Thoracic aorta (tissue), 2 donors: ENCODE data around the gene SLC6A7. TPM values are rescaled to one million over a fixed set of nuclear protein-coding genes. Genes with fewer than 3 reads are reported as not detected.
A peak's percentile ranks its signal among the peaks of the same experiment; 100 is the strongest.

ENCODE experiments used
- ATAC-seq: fragments of 150-250 bp; one replicate; pipeline ENCODE4 v1.8.0; 2017; ENCODE audit warnings: low read depth; ENCODE audit not compliant: insufficient number of reproducible peaks, low FRiP score
- DNase-seq: peaks from one replicate; pipeline ENCODE4 v3.0.0-alpha.2; 2020; ENCODE audit warnings: low spot score
- H3K27ac ChIP-seq, 2 donors: fragments of 200-600 bp; sonication (generic); 1 replicate in 1 of 2; 2 replicates in 1 of 2; pipeline ENCODE4 v1.5.1; 2016; ENCODE audit warnings: mild to moderate bottlenecking in 2 of 2, moderate library complexity in 2 of 2
- H3K27me3 ChIP-seq: fragments of 200-600 bp; sonication (generic); replicated peaks from 2 replicates; pipeline ENCODE4 v1.6.0; 2016; ENCODE audit warnings: mild to moderate bottlenecking; ENCODE audit not compliant: insufficient read depth
- H3K36me3 ChIP-seq: fragments of 200-600 bp; sonication (generic); one replicate; pipeline ENCODE4 v1.5.1; 2016
- H3K4me1 ChIP-seq, 2 donors: fragments of 200-600 bp; sonication (generic); 1 replicate in 1 of 2; 2 replicates in 1 of 2; pipeline versions ENCODE4 v1.5.1 to v1.6.0; 2016; ENCODE audit warnings: low read depth in 2 of 2, mild to moderate bottlenecking in 1 of 2; ENCODE audit not compliant: control insufficient read depth in 1 of 2
- H3K4me3 ChIP-seq: fragments of 200-600 bp; sonication (generic); 2 replicates; pipeline ENCODE4 v1.5.1; 2016; ENCODE audit warnings: mild to moderate bottlenecking
- H3K9me3 ChIP-seq: fragments of 200-600 bp; sonication (generic); 2 replicates; pipeline ENCODE4 v1.5.1; 2016
- CTCF ChIP-seq: fragments of 200-600 bp; sonication (generic); IDR thresholded peaks from one replicate; pipeline ENCODE4 v1.5.1; 2019; ENCODE audit warnings: antibody characterized with exemption
- total RNA-seq, 2 donors: library from RNA; depleted of rRNA; stranded (reverse); fragments of >200 nt; gene quantifications; one replicate each; pipeline versions ENCODE4 v1.1.0 to v1.2.3, GENCODE V29; 2016

The SLC6A7 gene
- total RNA-seq, 2 donors from 2014 or later: not detected

DNA sequence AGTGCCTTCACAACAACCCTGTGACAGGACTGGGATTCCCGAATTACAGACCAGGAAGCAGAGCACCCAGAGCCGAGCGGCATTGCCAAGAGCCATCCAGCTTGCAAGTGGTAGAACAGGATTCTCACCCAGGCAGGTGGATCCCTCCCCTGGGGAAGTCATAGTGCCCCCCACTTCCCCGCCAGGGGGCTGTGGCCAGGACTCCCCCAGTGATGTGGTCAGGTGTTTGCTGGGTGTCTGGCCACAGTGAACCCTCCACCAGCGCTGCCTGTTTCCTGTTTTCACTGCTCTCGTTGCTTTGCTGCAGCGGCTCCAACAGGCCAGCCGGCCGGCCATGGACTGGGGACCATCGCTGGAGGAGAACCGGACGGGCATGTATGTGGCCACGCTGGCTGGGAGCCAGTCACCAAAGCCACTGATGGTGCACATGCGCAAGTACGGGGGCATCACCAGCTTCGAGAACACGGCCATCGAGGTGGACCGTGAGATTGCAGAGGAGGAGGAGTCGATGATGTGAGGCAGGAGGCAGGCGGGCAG lies 19.3 kb downstream of the SLC6A7 start:
- H3K27me3 ChIP-seq: no peaks in the 10 kb centered on the region
- H3K27ac ChIP-seq: peak overlapping the region in 1 of 2 donors; percentile 53
- DNase-seq (no peak), ATAC-seq (peak; percentile 37)
- H3K4me1 ChIP-seq: peaks cover 1 to 8% of the 10 kb centered on the region in 2 donors
- no peaks in the 10 kb centered on the region for H3K9me3 ChIP-seq
- TF ChIP-seq CTCF: no peak
- peak overlapping the region; percentile 6 for H3K4me3 ChIP-seq
- no peaks in the 10 kb centered on the region for H3K36me3 ChIP-seq

DNA sequence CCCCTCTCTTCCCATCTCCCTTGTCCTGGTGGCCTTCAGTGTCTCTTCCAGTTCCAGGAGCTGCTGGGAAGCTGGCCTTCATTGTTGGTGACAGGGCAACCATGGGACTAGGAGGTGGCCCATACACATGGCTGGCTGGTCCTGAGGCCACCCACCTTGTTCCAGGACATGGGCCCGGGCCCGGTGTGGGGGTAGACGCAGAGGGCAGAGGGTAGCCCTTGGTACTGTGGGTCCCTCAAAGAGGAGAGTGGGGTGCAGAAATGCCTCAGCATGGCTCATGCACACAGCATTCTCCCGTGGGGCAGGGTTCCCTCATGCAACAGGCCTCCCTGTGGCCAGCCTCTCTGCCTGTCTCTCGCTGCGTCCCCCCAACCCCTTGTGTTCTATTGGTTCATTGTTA lies 20.8 kb downstream of the SLC6A7 start:
- H3K4me3 ChIP-seq: no peak overlapping the region
- peaks cover 9 to 18% of the 10 kb centered on the region in 2 donors for H3K4me1 ChIP-seq
- no peak for TF ChIP-seq CTCF
- H3K27ac ChIP-seq: no peak overlapping the region
- H3K9me3 ChIP-seq: no peaks in the 10 kb centered on the region
- H3K27me3 ChIP-seq: no peaks in the 10 kb centered on the region
- DNase-seq: no peak
- ATAC-seq: no peak
- no peaks in the 10 kb centered on the region for H3K36me3 ChIP-seq

DNA sequence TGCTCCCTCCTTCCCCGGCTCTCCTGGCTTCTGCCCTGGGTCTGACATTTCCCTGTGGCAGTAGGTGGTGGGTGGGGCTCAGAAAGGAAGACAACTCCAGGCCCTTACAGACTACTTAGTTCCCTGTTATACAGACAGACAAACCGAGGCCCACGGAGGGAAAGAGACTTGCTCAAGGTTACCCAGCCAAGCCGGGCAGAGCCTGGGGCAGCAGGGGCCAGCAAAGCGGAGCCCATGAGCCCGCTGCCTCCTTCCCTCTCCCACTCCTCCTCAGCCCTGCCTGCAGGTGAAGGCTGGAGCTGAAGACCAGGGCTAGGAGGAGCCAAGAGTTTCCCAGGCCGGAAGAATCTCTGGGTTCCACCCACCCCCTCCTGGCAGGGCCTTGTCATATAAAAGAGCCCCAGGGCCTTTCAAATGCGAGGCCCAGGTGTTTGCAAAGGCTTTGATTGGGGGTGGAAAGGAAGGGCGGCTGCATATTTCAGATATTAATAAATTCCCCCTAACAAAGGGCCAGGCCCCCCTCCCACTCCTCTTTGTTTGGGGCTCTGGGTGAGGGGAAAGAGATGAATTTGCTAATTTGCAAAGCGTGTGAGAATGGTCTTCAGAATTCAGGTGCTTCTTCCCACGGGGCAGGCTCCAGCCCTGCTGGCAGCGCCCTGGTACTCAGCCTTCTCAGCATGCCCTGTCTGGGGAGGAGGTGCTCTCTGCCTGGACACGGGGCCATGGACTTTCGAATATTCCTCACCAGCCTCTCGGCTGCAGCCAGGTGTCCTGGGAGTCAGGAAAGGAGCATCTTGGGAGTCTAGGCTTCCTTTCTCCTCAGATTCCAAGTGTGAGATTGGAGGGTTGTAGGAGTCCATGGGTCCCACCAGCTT lies 21.5 kb downstream of the SLC6A7 start:
- Histone ChIP-seq H3K4me3 (no peak overlapping the region), H3K4me1 (peaks cover 9 to 18% of the 10 kb centered on the region in 2 donors), H3K27ac (no peak overlapping the region), H3K36me3 (no peaks in the 10 kb centered on the region), H3K9me3 (no peaks in the 10 kb centered on the region), H3K27me3 (no peaks in the 10 kb centered on the region)
- no peak for TF ChIP-seq CTCF
- ATAC-seq (no peak), DNase-seq (no peak)

GRCh38 chr5:150213530-150213929 lies 23.7 kb downstream of the SLC6A7 start:
- Histone ChIP-seq H3K36me3 (no peaks in the 10 kb centered on the region), H3K4me3 (no peak overlapping the region), H3K27ac (peak overlapping the region; percentile 35 to 63), H3K4me1 (peaks cover 9 to 29% of the 10 kb centered on the region in 2 donors), H3K27me3 (no peaks in the 10 kb centered on the region), H3K9me3 (no peaks in the 10 kb centered on the region)
- TF ChIP-seq CTCF: no peak
- no peak for ATAC-seq
- no peak for DNase-seq

DNA sequence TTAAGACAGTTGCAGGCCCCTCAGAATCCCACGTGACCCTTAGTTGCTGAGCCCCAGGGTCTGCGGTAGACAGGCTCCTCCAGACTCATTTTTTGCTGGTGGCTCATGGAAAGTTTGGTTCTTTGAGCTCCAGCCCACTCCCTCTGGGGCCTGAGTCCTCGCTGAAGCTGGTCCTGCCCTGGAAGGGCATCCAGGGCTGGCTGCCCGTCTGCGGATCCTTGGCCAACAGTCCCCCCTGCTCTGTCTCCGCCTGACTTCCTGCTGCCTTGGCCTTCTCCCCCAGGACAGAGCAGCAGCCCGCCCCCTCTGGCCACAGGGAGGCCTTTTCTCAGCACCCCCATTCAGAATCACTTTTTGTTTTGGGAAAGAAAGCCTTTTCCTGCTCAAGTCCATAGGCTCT lies 24.4 kb downstream of the SLC6A7 start:
- Histone ChIP-seq H3K36me3 (no peaks in the 10 kb centered on the region), H3K27ac (peak overlapping the region; percentile 35 to 63), H3K4me1 (peaks cover 9 to 29% of the 10 kb centered on the region in 2 donors), H3K27me3 (no peaks in the 10 kb centered on the region), H3K4me3 (no peak overlapping the region), H3K9me3 (no peaks in the 10 kb centered on the region)
- ATAC-seq: no peak
- no peak for DNase-seq
- TF ChIP-seq CTCF: peak; percentile 51
